Mesenchymal stem cell (in vitro differentiated cells and primary cell): ENCODE measurements around the gene RBM5.

Experiments used
- DNase-seq: peaks from one replicate; pipeline ENCODE4 v3.0.0-alpha.2; 2013
- H2AFZ ChIP-seq: one replicate; pipeline ENCODE4 v1.6.1; 2013; ENCODE audit warnings: low read depth, mild to moderate bottlenecking, control low read depth, inconsistent platforms, low read length, moderate library complexity
- H2AK5ac ChIP-seq: 2 replicates; pipeline ENCODE4 v1.6.1; 2013; ENCODE audit warnings: low read length, moderate library complexity, mild to moderate bottlenecking, inconsistent platforms; ENCODE audit not compliant: severe bottlenecking
- H2BK120ac ChIP-seq: one replicate; pipeline ENCODE4 v1.6.1; 2013; ENCODE audit warnings: low read depth, mild to moderate bottlenecking, inconsistent platforms, low read length, moderate library complexity
- H2BK12ac ChIP-seq, 2 experiments: one replicate each; pipeline ENCODE4 v1.6.1; 2013; ENCODE audit warnings: inconsistent platforms in 2 of 2, low read length in 2 of 2, mild to moderate bottlenecking in 2 of 2, moderate library complexity in 2 of 2, control low read depth in 1 of 2
- H2BK15ac ChIP-seq: one replicate; pipeline ENCODE4 v1.6.1; 2013; ENCODE audit warnings: mild to moderate bottlenecking, low read depth, inconsistent platforms; ENCODE audit not compliant: poor library complexity, severe bottlenecking
- H2BK5ac ChIP-seq: 2 replicates; pipeline ENCODE4 v1.6.1; 2013; ENCODE audit warnings: low read depth, mild to moderate bottlenecking, low read length, control low read depth, inconsistent platforms; ENCODE audit not compliant: poor library complexity, severe bottlenecking
- H3K14ac ChIP-seq, 2 experiments: one replicate each; pipeline ENCODE4 v1.6.1; 2013; ENCODE audit warnings: inconsistent platforms in 2 of 2, low read length in 2 of 2, control low read depth in 1 of 2, mild to moderate bottlenecking in 1 of 2, moderate library complexity in 1 of 2
- H3K18ac ChIP-seq, 2 experiments: one replicate each; pipeline ENCODE4 v1.6.1; 2013; ENCODE audit warnings: inconsistent platforms in 2 of 2, low read length in 2 of 2, control low read depth in 1 of 2, low read depth in 1 of 2, mild to moderate bottlenecking in 1 of 2
- H3K23ac ChIP-seq, 2 experiments: one replicate each; pipeline ENCODE4 v1.6.1; 2013; ENCODE audit warnings: inconsistent platforms in 2 of 2, low read length in 2 of 2, mild to moderate bottlenecking in 2 of 2, moderate library complexity in 2 of 2, control low read depth in 1 of 2
- H3K27ac ChIP-seq: 2 replicates; pipeline ENCODE4 v1.5.1; 2013; ENCODE audit warnings: mild to moderate bottlenecking, moderate library complexity, low read length, control low read depth, inconsistent platforms; ENCODE audit not compliant: poor library complexity, severe bottlenecking
- H3K27me3 ChIP-seq, 2 experiments: 2 replicates each; pipeline versions ENCODE4 v1.6.1 to v1.7.0; 2013; ENCODE audit warnings: low read length in 2 of 2, mild to moderate bottlenecking in 2 of 2, moderate library complexity in 2 of 2, control low read depth in 1 of 2, inconsistent platforms in 1 of 2; ENCODE audit not compliant: control insufficient read depth in 1 of 2, insufficient read depth in 1 of 2
- H3K36me3 ChIP-seq, 2 experiments: 2 replicates each; pipeline versions ENCODE4 v1.6.1 to v1.7.0; 2013; ENCODE audit warnings: low read length in 2 of 2, control low read depth in 1 of 2, inconsistent platforms in 1 of 2, low read depth in 1 of 2, mild to moderate bottlenecking in 1 of 2; ENCODE audit not compliant: insufficient read depth in 2 of 2, control insufficient read depth in 1 of 2
- H3K4ac ChIP-seq, 2 experiments: one replicate each; pipeline ENCODE4 v1.6.1; 2013; ENCODE audit warnings: inconsistent platforms in 2 of 2, low read length in 2 of 2, mild to moderate bottlenecking in 2 of 2, moderate library complexity in 2 of 2, control low read depth in 1 of 2, low read depth in 1 of 2
- H3K4me1 ChIP-seq: 2 replicates; pipeline ENCODE4 v1.6.1; 2013; ENCODE audit warnings: low read depth, low read length, control low read depth; ENCODE audit not compliant: control insufficient read depth, insufficient read depth
- H3K4me2 ChIP-seq: 2 replicates; pipeline ENCODE4 v1.6.1; 2013; ENCODE audit warnings: low read length, mild to moderate bottlenecking, inconsistent platforms; ENCODE audit not compliant: poor library complexity, severe bottlenecking
- H3K4me3 ChIP-seq, 2 experiments: 2 replicates each; pipeline versions ENCODE4 v1.5.1 to v1.7.0; 2013; ENCODE audit warnings: low read length in 2 of 2, mild to moderate bottlenecking in 2 of 2, control low read depth in 1 of 2, low read depth in 1 of 2; ENCODE audit not compliant: insufficient read depth in 1 of 2
- H3K79me1 ChIP-seq: replicated peaks from 2 replicates; pipeline ENCODE4 v1.6.1; 2013; ENCODE audit warnings: mild to moderate bottlenecking, control low read depth, low read length, inconsistent platforms; ENCODE audit not compliant: poor library complexity, severe bottlenecking
- H3K9ac ChIP-seq: 2 replicates; pipeline ENCODE4 v1.7.0; 2013; ENCODE audit warnings: mild to moderate bottlenecking, low read length, moderate library complexity
- H3K9me3 ChIP-seq: 2 replicates; pipeline ENCODE4 v1.7.0; 2013; ENCODE audit warnings: mild to moderate bottlenecking, low read length; ENCODE audit not compliant: control insufficient read depth
- H4K8ac ChIP-seq: one replicate; pipeline ENCODE4 v1.6.1; 2013; ENCODE audit warnings: inconsistent platforms, mild to moderate bottlenecking, low read length, moderate library complexity
- H4K91ac ChIP-seq: one replicate; pipeline ENCODE4 v1.6.1; 2013; ENCODE audit warnings: mild to moderate bottlenecking, low read length, inconsistent platforms
- WGBS: methylation state at CpG from one replicate; pipeline ENCODE4 v1.1.7; 2013; ENCODE audit warnings: mixed read lengths; 5-methylcytosine and 5-hydroxymethylcytosine counted together

Gene RBM5

GRCh38 chr3:50134367-50134766 lies 45.6 kb downstream of the RBM5 start:
- no peaks in the 10 kb centered on the region for H3K36me3 ChIP-seq
- H2AK5ac ChIP-seq, result no peak overlapping the region
- H2AFZ ChIP-seq, result no peak overlapping the region
- H3K4ac ChIP-seq, result no peak overlapping the region
- no peak overlapping the region for H3K27ac ChIP-seq
- H3K27me3 ChIP-seq, result peaks cover 41 to 58% of the 10 kb centered on the region in 2 experiments
- H3K23ac ChIP-seq, result no peak overlapping the region
- 40% methylated on average over 1 of the region's 2 CpGs for WGBS
- H2BK5ac ChIP-seq, result no peak overlapping the region
- no peak overlapping the region for H3K9ac ChIP-seq
- no peak overlapping the region for H4K91ac ChIP-seq
- DNase-seq, result no peak
- H4K8ac ChIP-seq, result no peak overlapping the region
- H2BK120ac ChIP-seq, result no peak overlapping the region
- H2BK15ac ChIP-seq, result no peak overlapping the region
- H3K4me3 ChIP-seq, result no peak overlapping the region
- no peaks in the 10 kb centered on the region for H3K79me1 ChIP-seq
- H3K14ac ChIP-seq, result no peak overlapping the region
- no peak overlapping the region for H3K4me2 ChIP-seq
- no peak overlapping the region for H3K18ac ChIP-seq
- H3K9me3 ChIP-seq, result no peaks in the 10 kb centered on the region
- H3K4me1 ChIP-seq, result peaks cover 27% of the 10 kb centered on the region
- no peak overlapping the region for H2BK12ac ChIP-seq

DNA sequence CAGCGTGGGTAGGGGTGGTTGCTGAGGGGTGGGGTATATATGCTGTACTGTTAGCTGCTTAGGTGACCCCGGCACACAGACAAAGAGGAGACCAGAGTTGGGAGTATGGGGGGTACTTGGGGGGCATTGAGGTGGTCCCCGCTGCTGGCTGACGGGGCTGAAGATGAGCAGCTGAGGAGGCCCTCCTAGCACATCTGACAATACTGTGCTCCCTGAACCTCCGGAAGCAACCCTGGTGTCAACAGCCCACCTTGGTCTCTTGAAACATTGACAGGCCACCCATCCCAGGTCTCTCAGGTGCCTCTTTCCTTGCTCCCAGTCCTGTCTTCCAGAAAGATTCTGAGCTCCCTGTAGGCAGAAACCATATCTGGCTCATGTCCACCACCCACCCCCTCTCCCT lies 47.2 kb downstream of the RBM5 start:
- no peak for DNase-seq
- no peaks in the 10 kb centered on the region for H3K79me1 ChIP-seq
- H3K23ac ChIP-seq, result no peak overlapping the region
- no peak overlapping the region for H2BK5ac ChIP-seq
- no peak overlapping the region for H3K14ac ChIP-seq
- no peak overlapping the region for H3K4ac ChIP-seq
- no peaks in the 10 kb centered on the region for H3K9me3 ChIP-seq
- 96% methylated on average over 5 of the region's 5 CpGs for WGBS
- H3K4me3 ChIP-seq, result no peak overlapping the region
- H4K91ac ChIP-seq, result peak overlapping the region; percentile 20
- no peak overlapping the region for H2BK12ac ChIP-seq
- H4K8ac ChIP-seq, result no peak overlapping the region
- H3K27ac ChIP-seq, result no peak overlapping the region
- H3K9ac ChIP-seq, result no peak overlapping the region
- no peak overlapping the region for H2AFZ ChIP-seq
- no peak overlapping the region for H3K18ac ChIP-seq
- no peak overlapping the region for H2AK5ac ChIP-seq
- H2BK120ac ChIP-seq, result no peak overlapping the region
- no peaks in the 10 kb centered on the region for H3K36me3 ChIP-seq
- H3K27me3 ChIP-seq, result peaks cover 56 to 64% of the 10 kb centered on the region in 2 experiments
- no peak overlapping the region for H2BK15ac ChIP-seq
- peaks cover 27% of the 10 kb centered on the region for H3K4me1 ChIP-seq
- H3K4me2 ChIP-seq, result no peak overlapping the region

DNA sequence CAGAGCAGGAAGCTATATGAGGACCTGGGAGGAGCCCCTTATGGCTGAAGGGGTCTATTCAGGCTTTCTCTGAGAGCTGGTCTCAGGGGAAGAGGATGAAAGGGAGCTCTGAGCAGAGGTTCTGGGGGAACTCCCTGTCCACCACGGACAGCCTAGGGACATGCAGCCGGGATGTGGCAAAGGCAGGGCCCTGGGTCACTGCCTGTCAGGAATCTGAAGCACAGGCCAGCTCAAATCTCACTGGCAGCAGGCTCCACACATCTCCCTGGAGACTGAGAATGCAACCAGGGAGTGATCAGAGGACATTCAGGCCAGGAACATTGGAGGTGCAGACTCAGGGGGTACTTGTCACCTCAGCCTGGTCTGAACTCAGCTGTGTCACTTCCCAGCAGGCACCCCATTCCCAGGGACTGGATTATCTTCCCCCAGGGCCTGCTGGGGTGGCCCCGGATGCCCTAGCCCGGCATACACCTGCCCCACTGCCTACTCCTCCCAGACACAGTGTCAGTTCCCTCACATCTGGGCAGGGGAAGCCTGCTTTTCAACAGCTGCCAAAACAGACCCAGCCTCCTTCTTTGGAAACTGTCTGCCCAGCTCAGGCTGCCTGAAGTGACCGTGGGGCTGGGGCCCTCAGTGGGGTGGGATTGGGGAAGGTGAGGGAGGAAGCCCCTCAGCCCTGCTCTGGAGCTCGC lies 48.1 kb downstream of the RBM5 start:
- Histone ChIP-seq H3K79me1 (no peaks in the 10 kb centered on the region), H3K9me3 (no peaks in the 10 kb centered on the region), H2AK5ac (no peak overlapping the region), H3K36me3 (no peaks in the 10 kb centered on the region), H4K91ac (no peak overlapping the region), H2BK120ac (no peak overlapping the region), H3K4me3 (no peak overlapping the region), H3K18ac (no peak overlapping the region), H3K4ac (no peak overlapping the region), H3K9ac (no peak overlapping the region), H3K27ac (no peak overlapping the region), H2BK5ac (no peak overlapping the region), H3K4me1 (peaks cover 27% of the 10 kb centered on the region), H2BK12ac (peak overlapping the region in 1 of 2 experiments; percentile 61), H3K14ac (peak overlapping the region in 1 of 2 experiments; percentile 57), H2BK15ac (no peak overlapping the region), H3K27me3 (peaks cover 53 to 59% of the 10 kb centered on the region in 2 experiments), H2AFZ (no peak overlapping the region), H3K4me2 (no peak overlapping the region), H3K23ac (no peak overlapping the region), H4K8ac (no peak overlapping the region)
- DNase-seq, result no peak
- 67% methylated on average over 6 of the region's 6 CpGs for WGBS

DNA sequence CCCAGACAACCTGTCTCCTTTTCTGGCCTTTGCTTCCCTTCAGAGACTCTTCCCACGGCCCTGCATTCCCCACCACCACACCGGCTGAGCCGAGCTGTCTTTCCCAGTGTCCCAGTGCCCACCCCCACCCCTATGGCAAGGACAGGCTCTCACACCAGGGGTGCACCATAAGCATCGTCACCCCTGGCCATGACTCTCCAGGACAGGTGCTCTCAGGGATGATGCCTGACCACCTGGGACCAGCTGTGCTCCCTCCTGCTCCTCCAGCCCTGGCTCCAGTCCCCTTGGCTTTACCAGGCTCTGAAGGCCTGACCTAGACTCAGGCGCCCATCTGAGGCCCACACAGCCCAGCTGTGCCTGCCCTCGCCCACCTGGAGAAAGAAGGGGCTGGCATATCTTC lies 48.8 kb downstream of the RBM5 start:
- Histone ChIP-seq H2BK120ac (no peak overlapping the region), H4K91ac (peak overlapping the region; percentile 30), H2BK5ac (no peak overlapping the region), H2AK5ac (peak overlapping the region; percentile 24), H3K27me3 (peaks cover 50 to 53% of the 10 kb centered on the region in 2 experiments), H2AFZ (no peak overlapping the region), H4K8ac (no peak overlapping the region), H3K36me3 (no peaks in the 10 kb centered on the region), H2BK12ac (no peak overlapping the region), H3K14ac (no peak overlapping the region), H3K4me2 (no peak overlapping the region), H2BK15ac (no peak overlapping the region), H3K23ac (no peak overlapping the region), H3K79me1 (no peaks in the 10 kb centered on the region), H3K4me3 (no peak overlapping the region), H3K9ac (no peak overlapping the region), H3K9me3 (no peaks in the 10 kb centered on the region), H3K4ac (no peak overlapping the region), H3K4me1 (peaks cover 27% of the 10 kb centered on the region), H3K18ac (no peak overlapping the region), H3K27ac (no peak overlapping the region)
- DNase-seq, result no peak
- 78% methylated on average over 5 of the region's 6 CpGs for WGBS
